Trophoblast cell (in vitro differentiated cells and primary cell): ENCODE data around the gene CNKSR1.

Experiments used
- DNase-seq, 2 donors: peaks; one replicate each; pipeline ENCODE4 v3.0.0-alpha.2; 2016
- H2AFZ ChIP-seq: 2 replicates; pipeline ENCODE4 v1.6.1; 2013; ENCODE audit warnings: low read length, moderate library complexity, mild to moderate bottlenecking; ENCODE audit not compliant: insufficient read depth, poor library complexity
- H2AK5ac ChIP-seq: 2 replicates; pipeline ENCODE4 v1.6.1; 2013; ENCODE audit warnings: mild to moderate bottlenecking, low read length
- H2BK120ac ChIP-seq: 2 replicates; pipeline ENCODE4 v1.6.1; 2013; ENCODE audit warnings: low read length, mild to moderate bottlenecking, moderate library complexity; ENCODE audit not compliant: insufficient read depth, poor library complexity
- H2BK12ac ChIP-seq: 2 replicates; pipeline ENCODE4 v1.6.1; 2013; ENCODE audit warnings: mild to moderate bottlenecking, low read length, moderate library complexity
- H2BK5ac ChIP-seq: 2 replicates; pipeline ENCODE4 v1.6.1; 2013; ENCODE audit warnings: low read length, low read depth, moderate library complexity, mild to moderate bottlenecking; ENCODE audit not compliant: poor library complexity
- H3K14ac ChIP-seq: 2 replicates; pipeline ENCODE4 v1.6.1; 2013; ENCODE audit warnings: mild to moderate bottlenecking, low read length
- H3K18ac ChIP-seq: 2 replicates; pipeline ENCODE4 v1.6.1; 2013; ENCODE audit warnings: mild to moderate bottlenecking, low read length
- H3K23ac ChIP-seq: 2 replicates; pipeline ENCODE4 v1.6.1; 2013; ENCODE audit warnings: low read length
- H3K27ac ChIP-seq: 2 replicates; pipeline ENCODE4 v1.5.1; 2013; ENCODE audit warnings: low read depth, mild to moderate bottlenecking, inconsistent platforms, low read length, moderate library complexity
- H3K27me3 ChIP-seq: 2 replicates; pipeline ENCODE4 v1.6.1; 2013; ENCODE audit warnings: inconsistent platforms, mild to moderate bottlenecking, low read length, moderate library complexity; ENCODE audit not compliant: insufficient read depth
- H3K36me3 ChIP-seq, 2 experiments: 1 replicate in 1 of 2; 2 replicates in 1 of 2; pipeline ENCODE4 v1.6.1; 2013; ENCODE audit warnings: low read length in 2 of 2, mild to moderate bottlenecking in 2 of 2, moderate library complexity in 1 of 2; ENCODE audit not compliant: insufficient read depth in 2 of 2, control insufficient read depth in 1 of 2
- H3K4ac ChIP-seq: 2 replicates; pipeline ENCODE4 v1.6.1; 2013; ENCODE audit warnings: low read depth, mild to moderate bottlenecking, low read length, moderate library complexity
- H3K4me1 ChIP-seq, 2 experiments: 1 replicate in 1 of 2; 2 replicates in 1 of 2; pipeline ENCODE4 v1.6.1; 2013; ENCODE audit warnings: low read length in 2 of 2, mild to moderate bottlenecking in 2 of 2, moderate library complexity in 1 of 2; ENCODE audit not compliant: insufficient read depth in 2 of 2, control insufficient read depth in 1 of 2
- H3K4me2 ChIP-seq: 2 replicates; pipeline ENCODE4 v1.6.1; 2013; ENCODE audit warnings: inconsistent platforms, mild to moderate bottlenecking, low read length, moderate library complexity
- H3K4me3 ChIP-seq: 2 replicates; pipeline ENCODE4 v1.5.1; 2013; ENCODE audit warnings: mild to moderate bottlenecking, low read depth, low read length, inconsistent platforms
- H3K79me1 ChIP-seq: one replicate; pipeline ENCODE4 v1.6.1; 2013; ENCODE audit warnings: low read length
- H3K79me2 ChIP-seq: 2 replicates; pipeline ENCODE4 v1.6.1; 2013; ENCODE audit warnings: low read length, mild to moderate bottlenecking; ENCODE audit not compliant: control insufficient read depth, insufficient read depth, poor library complexity
- H3K9ac ChIP-seq: 2 replicates; pipeline ENCODE4 v1.6.1; 2013; ENCODE audit warnings: mild to moderate bottlenecking, low read length
- H3K9me3 ChIP-seq: 2 replicates; pipeline ENCODE4 v1.6.1; 2013; ENCODE audit warnings: low read depth, mild to moderate bottlenecking, control low read depth, inconsistent platforms, low read length; ENCODE audit not compliant: insufficient read depth
- H4K12ac ChIP-seq: 2 replicates; pipeline ENCODE4 v1.6.1; 2013; ENCODE audit warnings: low read depth, mild to moderate bottlenecking, low read length, moderate library complexity
- H4K8ac ChIP-seq: 2 replicates; pipeline ENCODE4 v1.6.1; 2013; ENCODE audit warnings: low read depth, mild to moderate bottlenecking, low read length, moderate library complexity
- H4K91ac ChIP-seq: one replicate; pipeline ENCODE4 v1.6.1; 2013; ENCODE audit warnings: low read depth, mild to moderate bottlenecking, low read length, moderate library complexity
- WGBS: extraction: QIAGEN DNeasy Blood & Tissue Kit; methylation state at CpG from one replicate; pipeline ENCODE4 v1.1.7; 2013; ENCODE audit warnings: missing lambda C conversion rate; ENCODE audit not compliant: insufficient read length, insufficient coverage; ENCODE audit errors: extremely low coverage; 5-methylcytosine and 5-hydroxymethylcytosine counted together

The CNKSR1 gene

GRCh38 chr1:26197813-26198212 is 20.5 kb downstream of the CNKSR1 start:
- Histone ChIP-seq H3K79me1 (peaks cover 2% of the 10 kb centered on the region), H3K14ac (no peak overlapping the region), H3K4ac (no peak overlapping the region), H3K27ac (no peak overlapping the region), H3K9ac (no peak overlapping the region), H2BK120ac (no peak overlapping the region), H4K12ac (no peak overlapping the region), H2BK5ac (no peak overlapping the region), H3K4me3 (no peak overlapping the region), H3K23ac (no peak overlapping the region), H2AFZ (no peak overlapping the region), H3K79me2 (no peaks in the 10 kb centered on the region), H3K18ac (no peak overlapping the region), H3K36me3 (no peaks in the 10 kb centered on the region), H2AK5ac (no peak overlapping the region), H3K27me3 (no peaks in the 10 kb centered on the region), H4K91ac (no peak overlapping the region), H3K4me1 (peaks cover 9% of the 10 kb centered on the region in 2 experiments), H4K8ac (no peak overlapping the region), H3K9me3 (no peaks in the 10 kb centered on the region), H2BK12ac (no peak overlapping the region), H3K4me2 (no peak overlapping the region)
- WGBS = no CpG with 5 or more reads among the region's 11 CpGs
- no peak for DNase-seq

DNA sequence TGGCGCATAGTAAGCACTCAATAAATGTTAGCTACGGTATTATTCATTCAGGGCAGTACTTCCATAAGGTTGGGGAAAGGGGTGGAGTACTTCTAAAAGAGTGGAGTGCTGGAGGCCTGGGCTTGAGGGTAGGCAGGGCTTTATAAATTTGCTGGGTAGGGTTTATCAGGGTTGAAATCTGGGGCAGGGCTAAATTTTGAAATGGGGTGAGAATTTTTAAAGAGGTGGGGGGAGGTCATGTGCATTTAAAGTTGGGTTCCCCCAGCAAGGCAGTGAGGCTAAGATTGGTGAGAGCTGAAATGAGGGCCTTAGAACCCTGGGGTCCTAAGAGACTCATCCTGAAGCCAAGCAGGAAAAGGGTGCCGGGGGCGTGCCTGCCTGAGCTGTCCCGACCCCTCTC is 23.1 kb downstream of the CNKSR1 start:
- H3K9ac ChIP-seq = no peak overlapping the region
- no peak overlapping the region for H2BK5ac ChIP-seq
- H3K27ac ChIP-seq = no peak overlapping the region
- no peaks in the 10 kb centered on the region for H3K36me3 ChIP-seq
- no peak overlapping the region for H3K4me3 ChIP-seq
- no peak overlapping the region for H4K12ac ChIP-seq
- peak overlapping the region; percentile 23 for H2AFZ ChIP-seq
- H2AK5ac ChIP-seq = no peak overlapping the region
- no peak overlapping the region for H3K4ac ChIP-seq
- H2BK120ac ChIP-seq = no peak overlapping the region
- no peaks in the 10 kb centered on the region for H3K27me3 ChIP-seq
- H4K8ac ChIP-seq = no peak overlapping the region
- no peak overlapping the region for H3K4me2 ChIP-seq
- no peak overlapping the region for H2BK12ac ChIP-seq
- no peak overlapping the region for H4K91ac ChIP-seq
- H3K79me1 ChIP-seq = peaks cover 2% of the 10 kb centered on the region
- WGBS = no CpG with 5 or more reads among the region's 5 CpGs
- no peaks in the 10 kb centered on the region for H3K9me3 ChIP-seq
- no peak overlapping the region for H3K23ac ChIP-seq
- H3K18ac ChIP-seq = no peak overlapping the region
- H3K4me1 ChIP-seq = peaks cover 9% of the 10 kb centered on the region in 2 experiments
- H3K79me2 ChIP-seq = no peaks in the 10 kb centered on the region
- no peak overlapping the region for H3K14ac ChIP-seq
- DNase-seq = no peak

DNA sequence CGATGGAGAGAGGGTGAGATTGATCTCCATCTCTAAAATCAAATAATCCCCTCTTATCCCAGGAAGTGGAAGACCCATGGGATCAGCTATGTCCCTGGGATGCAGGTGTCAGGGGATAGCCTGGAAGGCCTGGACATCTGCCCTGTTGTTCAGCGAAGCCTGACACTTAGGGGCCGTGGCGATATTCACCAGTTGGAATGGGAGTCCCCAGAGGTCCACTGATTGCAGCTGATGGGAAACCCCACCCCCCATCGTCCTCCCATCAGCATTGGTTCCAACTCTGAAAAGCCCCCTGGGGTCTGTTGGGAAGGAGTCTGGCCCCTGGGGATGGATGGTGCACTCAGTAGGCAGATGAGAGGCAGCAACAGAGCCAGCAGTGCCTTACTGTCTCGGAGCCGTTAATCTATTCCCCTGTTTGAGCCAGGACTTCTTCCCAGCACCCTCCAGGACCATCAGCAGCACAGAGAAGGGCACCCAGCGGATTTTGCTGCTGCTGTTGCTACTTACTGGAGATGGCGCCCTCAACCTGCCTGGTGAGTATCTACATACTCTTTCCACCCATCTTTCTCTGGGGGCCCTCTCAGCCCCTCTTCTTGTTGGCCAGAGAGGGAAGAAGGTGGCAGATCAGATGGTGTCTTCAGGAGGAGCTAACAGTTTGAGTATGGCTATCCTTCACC is 26.5 kb downstream of the CNKSR1 start:
- Histone ChIP-seq H3K4ac (no peak overlapping the region), H3K27me3 (no peaks in the 10 kb centered on the region), H4K91ac (no peak overlapping the region), H2AFZ (no peak overlapping the region), H2AK5ac (no peak overlapping the region), H2BK12ac (no peak overlapping the region), H2BK120ac (no peak overlapping the region), H3K9me3 (no peaks in the 10 kb centered on the region), H3K18ac (no peak overlapping the region), H3K4me3 (no peak overlapping the region), H3K79me1 (peaks cover 2% of the 10 kb centered on the region), H3K23ac (no peak overlapping the region), H3K79me2 (no peaks in the 10 kb centered on the region), H3K14ac (no peak overlapping the region), H3K36me3 (no peaks in the 10 kb centered on the region), H2BK5ac (no peak overlapping the region), H4K12ac (no peak overlapping the region), H3K9ac (no peak overlapping the region), H4K8ac (no peak overlapping the region), H3K4me2 (no peak overlapping the region), H3K4me1 (peaks cover 9% of the 10 kb centered on the region in 2 experiments), H3K27ac (no peak overlapping the region)
- no CpG with 5 or more reads among the region's 9 CpGs for WGBS
- no peak for DNase-seq

DNA sequence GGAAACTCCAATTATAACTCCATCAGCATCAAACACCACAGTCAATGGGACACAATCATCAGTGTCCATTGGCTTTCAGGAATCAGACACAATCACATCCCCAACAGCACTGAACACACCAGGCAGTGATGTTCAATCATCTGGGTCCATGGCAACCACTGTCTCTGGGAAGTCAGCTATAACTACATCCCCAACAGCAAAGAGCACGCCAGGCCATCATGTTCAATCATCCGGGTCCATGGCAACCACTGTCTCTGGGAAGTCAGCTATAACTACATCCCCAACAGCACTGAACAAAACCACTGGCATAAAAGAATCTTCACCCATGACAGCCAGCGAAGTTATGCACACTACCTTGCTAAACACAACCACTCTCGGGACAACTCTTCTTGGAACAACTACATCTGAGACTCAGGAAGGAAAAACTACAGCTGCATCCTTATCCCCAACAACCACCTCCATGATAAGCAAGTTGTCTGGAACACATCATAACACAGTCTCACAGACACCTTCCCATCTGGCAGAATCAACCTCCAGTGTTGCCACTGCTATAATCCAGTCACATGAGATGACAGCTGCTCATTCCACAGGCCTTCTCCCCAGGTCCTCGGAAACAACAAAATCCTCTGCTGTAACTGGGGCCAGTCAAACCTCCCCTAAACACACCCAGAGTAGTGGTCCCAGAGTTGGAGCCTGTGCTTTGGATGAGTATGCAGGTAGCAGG is 33.0 kb downstream of the CNKSR1 start:
- Histone ChIP-seq H2AFZ (no peak overlapping the region), H2AK5ac (no peak overlapping the region), H3K79me2 (no peaks in the 10 kb centered on the region), H3K4ac (no peak overlapping the region), H3K18ac (no peak overlapping the region), H4K91ac (no peak overlapping the region), H4K8ac (no peak overlapping the region), H3K9me3 (no peaks in the 10 kb centered on the region), H3K9ac (no peak overlapping the region), H2BK12ac (no peak overlapping the region), H3K4me3 (no peak overlapping the region), H3K27ac (no peak overlapping the region), H3K36me3 (no peaks in the 10 kb centered on the region), H3K27me3 (no peaks in the 10 kb centered on the region), H3K14ac (no peak overlapping the region), H3K23ac (no peak overlapping the region), H4K12ac (no peak overlapping the region), H2BK5ac (no peak overlapping the region), H3K79me1 (no peaks in the 10 kb centered on the region), H3K4me1 (no peaks in the 10 kb centered on the region), H3K4me2 (no peak overlapping the region), H2BK120ac (no peak overlapping the region)
- no peak for DNase-seq
- no CpG with 5 or more reads among the region's 5 CpGs for WGBS
